ENCODE data around the gene LAMC1.

GRCh38 chr1:183025010-183025337, 1.8 kb downstream of the LAMC1 start:
- no peak for TF ChIP-seq CTCF (IDR thresholded peaks at IDR 0.05)
- no peak for TF ChIP-seq POLR2AphosphoS5 (IDR thresholded peaks at IDR 0.05)
